H1 (cell line): Measurements from ENCODE around the gene SLC25A39. TPM values are rescaled to one million over a fixed set of nuclear protein-coding genes. Genes with fewer than 3 reads are reported as not detected.
A peak's percentile ranks its signal among the peaks of the same experiment; 100 is the strongest.

ENCODE experiments used
- BCL11A ChIP-seq, 2 experiments: IDR thresholded peaks; one replicate each; pipeline ENCODE4 v1.6.1; 2011; ENCODE audit warnings: low read depth in 2 of 2, low read length in 2 of 2, mild to moderate bottlenecking in 2 of 2
- EZH2 ChIP-seq: fragments of 200-600 bp; sonication (generic); IDR thresholded peaks from 2 replicates; pipeline ENCODE4 v1.7.1; 2012; ENCODE audit warnings: low read depth, mild to moderate bottlenecking, moderate library complexity, low read length, inconsistent platforms; ENCODE audit not compliant: severe bottlenecking
- GABPA ChIP-seq: IDR thresholded peaks from 2 replicates; pipeline ENCODE4 v1.6.1; 2011; ENCODE audit warnings: mild to moderate bottlenecking, low read length, moderate library complexity, borderline replicate concordance; ENCODE audit not compliant: insufficient read depth
- GTF2F1 ChIP-seq: IDR thresholded peaks from 2 replicates; pipeline ENCODE4 v1.6.1; 2012; ENCODE audit warnings: low read depth, low read length, improper control_type of control experiment, borderline replicate concordance
- KDM4A ChIP-seq: IDR thresholded peaks from one replicate; pipeline ENCODE4 v1.7.1; 2012; ENCODE audit warnings: low read depth, mild to moderate bottlenecking, moderate library complexity, low read length, inconsistent platforms; ENCODE audit not compliant: severe bottlenecking
- MAFK ChIP-seq: IDR thresholded peaks from 2 replicates; pipeline ENCODE4 v1.6.1; 2012; ENCODE audit warnings: low read depth, mild to moderate bottlenecking, improper control_type of control experiment, low read length
- PHF8 ChIP-seq: fragments of 200-600 bp; sonication (generic); conservative IDR thresholded peaks from 2 replicates; pipeline ENCODE4 v1.7.1; 2012; ENCODE audit warnings: low read depth, mild to moderate bottlenecking, inconsistent platforms, low read length, moderate library complexity
- RNF2 ChIP-seq: fragments of 200-900, 300-1000 bp; sonication (generic); IDR thresholded peaks from 2 replicates; pipeline ENCODE4 v1.7.1; 2016; ENCODE audit warnings: borderline replicate concordance, low read depth, mild to moderate bottlenecking, antibody characterized with exemption, low read length; ENCODE audit not compliant: poor library complexity, severe bottlenecking; ENCODE audit errors: missing control alignments
- SIRT6 ChIP-seq: IDR thresholded peaks from one replicate; pipeline ENCODE4 v1.7.1; 2012; ENCODE audit warnings: low read length, inconsistent platforms
- SP1 ChIP-seq: IDR thresholded peaks from 2 replicates; pipeline ENCODE4 v1.6.1; 2011; ENCODE audit warnings: low read depth, low read length
- TBP ChIP-seq: IDR thresholded peaks from 2 replicates; pipeline ENCODE4 v1.6.1; 2011; ENCODE audit warnings: low read depth, low read length, improper control_type of control experiment
- TCF12 ChIP-seq: IDR thresholded peaks from 2 replicates; pipeline ENCODE4 v1.6.1; 2011; ENCODE audit warnings: low read depth, mild to moderate bottlenecking, low read length
- YY1 ChIP-seq: IDR thresholded peaks from 2 replicates; pipeline ENCODE4 v1.6.1; 2011; ENCODE audit warnings: low read depth, mild to moderate bottlenecking, low read length
- polyA plus RNA-seq, 7 experiments: library from polyadenylated mRNA; depleted of rRNA in 3 of 7; stranded (reverse) in 5 of 7; unstranded in 2 of 7; fragments of >200 nt in 5 of 7; fragments of 200-250 nt in 2 of 7; gene quantifications; 1 replicate in 5 of 7; 2 replicates in 1 of 7; 4 replicates in 1 of 7; pipeline versions ENCODE4 v1.2.1 to v1.2.3, GENCODE V29; 2011 to 2013; ENCODE audit warnings: missing spikeins in 2 of 7, mixed read lengths in 2 of 7
- total RNA-seq: library from RNA; stranded (reverse); fragmentation: NEBNext Ultra II Directional; extraction: Animal tissue kit (Norgen Biotek cat#: 25700); gene quantifications from 2 replicates; pipeline ENCODE4 v1.2.1, GENCODE V29; 2021
- TF ChIP-seq, protein P1 (sequence below): IDR thresholded peaks from 2 replicates; pipeline ENCODE4 v1.6.1; 2011; ENCODE audit warnings: low read depth, mild to moderate bottlenecking, low read length; ENCODE audit not compliant: insufficient read depth

Gene SLC25A39
- total and polyA plus RNA-seq, 2 of the 8 experiments (the other 6 are each of a cell fraction or from before 2014, with no cell fraction given), result 200 to 291 TPM

DNA sequence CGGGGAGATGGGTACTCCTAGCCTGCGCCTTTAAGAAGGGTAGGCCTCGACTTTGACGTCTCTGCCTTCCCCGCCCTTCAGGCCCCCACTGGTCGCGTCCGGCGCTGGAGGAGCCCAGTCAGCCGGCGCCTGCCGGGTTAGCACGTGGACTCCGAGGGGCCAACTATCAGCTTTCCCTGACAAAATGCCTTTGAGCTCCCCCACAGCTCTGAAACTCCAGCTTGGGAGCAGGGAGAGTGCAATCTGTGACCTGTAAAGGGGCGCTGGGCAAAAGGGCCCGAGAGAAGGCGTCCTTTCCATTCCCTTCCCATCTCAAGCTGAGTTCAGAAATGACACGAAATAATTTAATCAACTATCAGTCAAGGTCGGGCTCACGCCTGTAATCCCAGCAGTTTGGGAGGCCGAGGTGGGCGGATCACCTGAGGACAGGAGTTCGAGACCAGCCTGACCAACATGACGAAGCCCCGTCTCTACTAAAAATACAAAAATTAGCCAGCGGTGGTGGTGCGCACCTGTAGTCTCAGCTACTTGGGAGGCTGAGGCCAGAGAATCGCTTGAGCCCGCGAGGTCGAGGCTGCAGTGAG lies 2.3 kb upstream of the SLC25A39 start (continued):
- TF ChIP-seq EZH2 (no peak), TBP (0 out of 2 replicates have a peak, but pooled peaks have one; percentile 20), TCF12 (peak; percentile 54; the same call in 1 of the 2 replicates), KDM4A (no peak), GABPA (no peak), SP1 (peak; percentile 91), GTF2F1 (no peak), PHF8 (no peak), BCL11A (IDR thresholded peaks at IDR 0.05; ENCODE audit: low read depth in 2 of 2, low read length in 2 of 2) (no peak), SIRT6 (no peak), YY1 (no peak), RNF2 (no peak), MAFK (no peak)
- TF ChIP-seq, protein P1, sequence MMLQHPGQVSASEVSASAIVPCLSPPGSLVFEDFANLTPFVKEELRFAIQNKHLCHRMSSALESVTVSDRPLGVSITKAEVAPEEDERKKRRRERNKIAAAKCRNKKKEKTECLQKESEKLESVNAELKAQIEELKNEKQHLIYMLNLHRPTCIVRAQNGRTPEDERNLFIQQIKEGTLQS, result no peak
- TF ChIP-seq, all 59 proteins: peak for 16
